Mesendoderm (in vitro differentiated cells): ENCODE results near the gene ADPRHL1.
"Not testable (repeated sequence)": the region's sequence is repeated elsewhere in the genome, so short reads cannot be mapped to it uniquely, and the experiment has no call there.

Experiments used
- DNase-seq: peaks from one replicate; pipeline ENCODE4 v3.0.0; 2013
- H2AK5ac ChIP-seq: 2 replicates; pipeline ENCODE4 v1.6.1; 2013; ENCODE audit warnings: low read length, inconsistent platforms
- H2BK120ac ChIP-seq: 2 replicates; pipeline ENCODE4 v1.6.1; 2013; ENCODE audit warnings: low read depth, mild to moderate bottlenecking, low read length, moderate library complexity, mixed read lengths
- H2BK15ac ChIP-seq: replicated peaks from 2 replicates; pipeline ENCODE4 v1.6.1; 2013; ENCODE audit warnings: low read depth, mild to moderate bottlenecking, moderate library complexity
- H2BK5ac ChIP-seq: 2 replicates; pipeline ENCODE4 v1.6.1; 2013; ENCODE audit warnings: low read length, inconsistent platforms
- H3K18ac ChIP-seq: 2 replicates; pipeline ENCODE4 v1.6.1; 2013; ENCODE audit warnings: mild to moderate bottlenecking, low read length, mixed read lengths
- H3K23ac ChIP-seq: one replicate; pipeline ENCODE4 v1.6.1; 2013; ENCODE audit warnings: low read length
- H3K27ac ChIP-seq: 2 replicates; pipeline ENCODE4 v1.5.1; 2013; ENCODE audit warnings: low read depth, mild to moderate bottlenecking, inconsistent platforms, low read length, moderate library complexity
- H3K27me3 ChIP-seq: 2 replicates; pipeline ENCODE4 v1.6.1; 2013; ENCODE audit warnings: low read length, control low read depth, mild to moderate bottlenecking, inconsistent platforms; ENCODE audit not compliant: insufficient read depth, poor library complexity
- H3K36me3 ChIP-seq: 2 replicates; pipeline ENCODE4 v1.6.1; 2013; ENCODE audit warnings: low read length, inconsistent platforms; ENCODE audit not compliant: control insufficient read depth, insufficient read depth
- H3K4ac ChIP-seq: one replicate; pipeline ENCODE4 v1.6.1; 2013; ENCODE audit warnings: low read depth, mild to moderate bottlenecking, low read length, moderate library complexity
- H3K4me1 ChIP-seq: 2 replicates; pipeline ENCODE4 v1.6.1; 2013; ENCODE audit warnings: low read depth, low read length, inconsistent platforms; ENCODE audit not compliant: control insufficient read depth
- H3K4me2 ChIP-seq: 2 replicates; pipeline ENCODE4 v1.6.1; 2013; ENCODE audit warnings: low read length
- H3K4me3 ChIP-seq: 2 replicates; pipeline ENCODE4 v1.5.1; 2013; ENCODE audit warnings: mild to moderate bottlenecking, low read length
- H3K56ac ChIP-seq: one replicate; pipeline ENCODE4 v1.6.1; 2013; ENCODE audit warnings: low read length
- H3K79me1 ChIP-seq: 2 replicates; pipeline ENCODE4 v1.6.1; 2013; ENCODE audit warnings: low read length, inconsistent platforms
- H3K79me2 ChIP-seq: 2 replicates; pipeline ENCODE4 v1.6.1; 2013; ENCODE audit warnings: mild to moderate bottlenecking, low read length; ENCODE audit not compliant: control insufficient read depth, insufficient read depth
- H3K9ac ChIP-seq: 2 replicates; pipeline ENCODE4 v1.6.1; 2013; ENCODE audit warnings: low read length, inconsistent platforms
- H4K5ac ChIP-seq: one replicate; pipeline ENCODE4 v1.6.1; 2013; ENCODE audit warnings: low read length
- H4K8ac ChIP-seq: one replicate; pipeline ENCODE4 v1.6.1; 2013; ENCODE audit warnings: low read depth, mild to moderate bottlenecking, control low read depth, low read length, moderate library complexity
- WGBS: extraction: QIAGEN DNeasy Blood & Tissue Kit; methylation state at CpG from one replicate; pipeline ENCODE4 v1.1.7; 2013; ENCODE audit warnings: low lambda C conversion rate, missing lambda C conversion rate; ENCODE audit not compliant: insufficient coverage; ENCODE audit errors: extremely low coverage; 5-methylcytosine and 5-hydroxymethylcytosine counted together

The ADPRHL1 gene

GRCh38 chr13:113475911-113476310 lies 22.6 kb upstream of the ADPRHL1 start:
- Histone ChIP-seq H2BK120ac (no peak overlapping the region), H3K79me1 (peaks cover 5% of the 10 kb centered on the region), H3K4me1 (no peaks in the 10 kb centered on the region), H3K27ac (no peak overlapping the region), H3K4ac (no peak overlapping the region), H3K36me3 (peaks cover 10% of the 10 kb centered on the region), H2AK5ac (no peak overlapping the region), H3K27me3 (no peaks in the 10 kb centered on the region), H3K4me3 (no peak overlapping the region), H3K4me2 (no peak overlapping the region), H4K5ac (no peak overlapping the region), H3K56ac (no peak overlapping the region), H2BK5ac (no peak overlapping the region), H2BK15ac (no peak overlapping the region), H3K18ac (no peak overlapping the region), H3K9ac (no peak overlapping the region), H3K23ac (no peak overlapping the region), H3K79me2 (no peaks in the 10 kb centered on the region), H4K8ac (no peak overlapping the region)
- WGBS, result no CpG with 5 or more reads among the region's 12 CpGs
- no peak for DNase-seq

- H2AK5ac ChIP-seq, result no peak overlapping the region
- H2BK15ac ChIP-seq, result no peak overlapping the region
- peaks cover 10% of the 10 kb centered on the region for H3K36me3 ChIP-seq
- no peaks in the 10 kb centered on the region for H3K27me3 ChIP-seq
- no peak overlapping the region for H3K4me3 ChIP-seq
- no peak overlapping the region for H4K8ac ChIP-seq
- no peak for DNase-seq
- H3K4me1 ChIP-seq, result no peaks in the 10 kb centered on the region
- no peak overlapping the region for H3K27ac ChIP-seq
- no peak overlapping the region for H3K23ac ChIP-seq
- no peak overlapping the region for H3K9ac ChIP-seq
- peaks cover 5% of the 10 kb centered on the region for H3K79me1 ChIP-seq
- H3K18ac ChIP-seq, result no peak overlapping the region
- no peaks in the 10 kb centered on the region for H3K79me2 ChIP-seq
- H2BK120ac ChIP-seq, result no peak overlapping the region
- H3K56ac ChIP-seq, result no peak overlapping the region
- H2BK5ac ChIP-seq, result no peak overlapping the region
- WGBS, result no CpG with 5 or more reads among the region's 11 CpGs
- H3K4ac ChIP-seq, result no peak overlapping the region
- H4K5ac ChIP-seq, result no peak overlapping the region
- H3K4me2 ChIP-seq, result no peak overlapping the region
Measured at GRCh38 chr13:113475280-113475679, 22.0 kb upstream of the ADPRHL1 start.

GRCh38 chr13:113474179-113474578 lies 20.9 kb upstream of the ADPRHL1 start:
- H4K5ac ChIP-seq, result no peak overlapping the region
- H2BK15ac ChIP-seq, result no peak overlapping the region
- H3K4me3 ChIP-seq, result no peak overlapping the region
- peak; percentile 56 for DNase-seq
- H3K4me2 ChIP-seq, result no peak overlapping the region
- H3K36me3 ChIP-seq, result peaks cover 8% of the 10 kb centered on the region
- H3K27me3 ChIP-seq, result no peaks in the 10 kb centered on the region
- H3K79me2 ChIP-seq, result no peaks in the 10 kb centered on the region
- no peak overlapping the region for H2BK120ac ChIP-seq
- no peak overlapping the region for H3K56ac ChIP-seq
- peaks cover 3% of the 10 kb centered on the region for H3K79me1 ChIP-seq
- H3K9ac ChIP-seq, result no peak overlapping the region
- no peak overlapping the region for H3K23ac ChIP-seq
- H2BK5ac ChIP-seq, result no peak overlapping the region
- no peak overlapping the region for H3K18ac ChIP-seq
- H3K4me1 ChIP-seq, result no peaks in the 10 kb centered on the region
- no peak overlapping the region for H3K27ac ChIP-seq
- no peak overlapping the region for H2AK5ac ChIP-seq
- WGBS, result no CpG with 5 or more reads among the region's 10 CpGs
- H3K4ac ChIP-seq, result no peak overlapping the region
- no peak overlapping the region for H4K8ac ChIP-seq

GRCh38 chr13:113472355-113473025 lies 19.2 kb upstream of the ADPRHL1 start:
- Histone ChIP-seq H3K23ac (no peak overlapping the region), H3K56ac (no peak overlapping the region), H3K27ac (no peak overlapping the region), H3K4me2 (no peak overlapping the region), H3K4me3 (no peak overlapping the region), H4K5ac (no peak overlapping the region), H2BK15ac (no peak overlapping the region), H3K4me1 (no peaks in the 10 kb centered on the region), H3K36me3 (peaks cover 8% of the 10 kb centered on the region), H3K4ac (no peak overlapping the region), H3K9ac (no peak overlapping the region), H3K79me1 (peaks cover 7% of the 10 kb centered on the region), H3K18ac (no peak overlapping the region), H2BK120ac (no peak overlapping the region), H3K79me2 (peaks cover 2% of the 10 kb centered on the region), H4K8ac (no peak overlapping the region), H2AK5ac (no peak overlapping the region), H3K27me3 (no peaks in the 10 kb centered on the region), H2BK5ac (no peak overlapping the region)
- DNase-seq, result no peak
- WGBS, result no CpG with 5 or more reads among the region's 28 CpGs

GRCh38 chr13:113471844-113472243 lies 18.6 kb upstream of the ADPRHL1 start:
- Histone ChIP-seq H3K56ac (no peak overlapping the region), H3K23ac (no peak overlapping the region), H2AK5ac (no peak overlapping the region), H3K36me3 (peaks cover 8% of the 10 kb centered on the region), H4K8ac (no peak overlapping the region), H3K4me2 (no peak overlapping the region), H3K4ac (no peak overlapping the region), H3K27me3 (no peaks in the 10 kb centered on the region), H3K79me1 (peaks cover 7% of the 10 kb centered on the region), H2BK15ac (no peak overlapping the region), H3K27ac (no peak overlapping the region), H3K79me2 (peaks cover 2% of the 10 kb centered on the region), H3K18ac (no peak overlapping the region), H2BK120ac (no peak overlapping the region), H3K4me1 (no peaks in the 10 kb centered on the region), H4K5ac (no peak overlapping the region), H3K4me3 (no peak overlapping the region), H3K9ac (no peak overlapping the region), H2BK5ac (no peak overlapping the region)
- no peak for DNase-seq
- WGBS, result no CpG with 5 or more reads among the region's 11 CpGs

- not testable (repeated sequence) for H2AK5ac ChIP-seq
- WGBS, result no CpG with 5 or more reads among the region's 4 CpGs
Measured at GRCh38 chr13:113470635-113471163, 17.4 kb upstream of the ADPRHL1 start.

More at GRCh38 chr13:113470635-113471163, 17.4 kb upstream of the ADPRHL1 start:
- not testable (repeated sequence) for DNase-seq, H3K9ac ChIP-seq, H3K36me3 ChIP-seq, H2BK15ac ChIP-seq, H3K18ac ChIP-seq, H3K4me3 ChIP-seq, H2BK120ac ChIP-seq, H4K5ac ChIP-seq, H4K8ac ChIP-seq, H3K4me2 ChIP-seq, H3K27me3 ChIP-seq, H2BK5ac ChIP-seq, H3K79me2 ChIP-seq, H3K56ac ChIP-seq, H3K4ac ChIP-seq, H3K4me1 ChIP-seq, H3K79me1 ChIP-seq, H3K27ac ChIP-seq, H3K23ac ChIP-seq
